Omental fat pad (tissue), 4 donors: Measurements from ENCODE around the gene ITM2B. TPM values are rescaled to one million over a fixed set of nuclear protein-coding genes. Genes with fewer than 3 reads are reported as not detected.

Experiments
- ATAC-seq: fragments of 150-250 bp; one replicate; pipeline ENCODE4 v1.9.1; 2016; ENCODE audit warnings: mild to moderate bottlenecking, moderate library complexity; ENCODE audit not compliant: low FRiP score
- DNase-seq: peaks from one replicate; pipeline ENCODE4 v3.0.0-alpha.2; 2019; ENCODE audit warnings: low spot score
- CTCF ChIP-seq, 3 donors: fragments of 450-650 bp; IDR thresholded peaks; one replicate each; pipeline ENCODE4 v1.5.1; 2016 to 2017; ENCODE audit warnings: antibody characterized with exemption in 3 of 3, mild to moderate bottlenecking in 3 of 3, moderate library complexity in 2 of 3
- total RNA-seq, 4 donors: library from RNA; depleted of rRNA; stranded (reverse); fragments of >200 nt; gene quantifications; one replicate each; pipeline ENCODE4 v1.1.0, GENCODE V29; 2016

ITM2B gene
- total RNA-seq, 4 donors from 2014 or later = 455 to 728 (median 534) TPM

GRCh38 chr13:48222358-48223301, 10.4 kb upstream of the ITM2B start:
- DNase-seq (no peak), ATAC-seq (peak; percentile 84)
- no peak for TF ChIP-seq CTCF (IDR thresholded peaks at IDR 0.05)

- DNase-seq = no peak
- TF ChIP-seq CTCF (IDR thresholded peaks at IDR 0.05) = no peak
- ATAC-seq = no peak
Measured at GRCh38 chr13:48224701-48225100, 8.3 kb upstream of the ITM2B start.

- ATAC-seq (no peak), DNase-seq (no peak)
- no peak for TF ChIP-seq CTCF (IDR thresholded peaks at IDR 0.05)
Measured at GRCh38 chr13:48230541-48230940, 2.5 kb upstream of the ITM2B start.

GRCh38 chr13:48231080-48231479, 1.9 kb upstream of the ITM2B start:
- TF ChIP-seq CTCF (IDR thresholded peaks at IDR 0.05) = no peak
- ATAC-seq (peak; percentile 51), DNase-seq (no peak)

GRCh38 chr13:48231933-48232332, 1.1 kb upstream of the ITM2B start:
- TF ChIP-seq CTCF (IDR thresholded peaks at IDR 0.05) = no peak
- no peak for DNase-seq
- no peak for ATAC-seq

GRCh38 chr13:48232420-48233045, 473 bp upstream of the ITM2B start:
- DNase-seq (no peak), ATAC-seq (peak; percentile 29)
- TF ChIP-seq CTCF (IDR thresholded peaks at IDR 0.05) = no peak
